Hepatocyte (in vitro differentiated cells): ENCODE results near the gene EPN1. TPM values are rescaled to one million over a fixed set of nuclear protein-coding genes. Genes with fewer than 3 reads are reported as not detected.
A peak's percentile ranks its signal among the peaks of the same experiment; 100 is the strongest.

Experiments used
- DNase-seq: peaks from one replicate; pipeline ENCODE4 v3.0.0-alpha.2; 2016; ENCODE audit warnings: low spot score
- H2AFZ ChIP-seq: fragments of 200-600 bp; sonication (generic); 2 replicates; pipeline ENCODE4 v1.6.0; 2016; ENCODE audit warnings: antibody characterized with exemption, mild to moderate bottlenecking
- H3K27ac ChIP-seq: fragments of 200-600 bp; sonication (generic); 2 replicates; pipeline ENCODE4 v1.5.1; 2016; ENCODE audit warnings: mild to moderate bottlenecking
- H3K27me3 ChIP-seq: fragments of 200-600 bp; sonication (generic); 2 replicates; pipeline ENCODE4 v1.6.1; 2016
- H3K36me3 ChIP-seq: fragments of 200-600 bp; sonication (generic); replicated peaks from 2 replicates; pipeline ENCODE4 v1.5.1; 2016; ENCODE audit warnings: low read depth; ENCODE audit not compliant: insufficient read depth
- H3K4me1 ChIP-seq: fragments of 200-600 bp; sonication (generic); 2 replicates; pipeline ENCODE4 v1.5.1; 2016; ENCODE audit warnings: mild to moderate bottlenecking, moderate library complexity; ENCODE audit not compliant: insufficient read depth
- H3K4me2 ChIP-seq: fragments of 200-600 bp; sonication (generic); 2 replicates; pipeline ENCODE4 v1.6.0; 2016
- H3K4me3 ChIP-seq: fragments of 200-600 bp; sonication (generic); 2 replicates; pipeline ENCODE4 v1.5.1; 2016; ENCODE audit warnings: mild to moderate bottlenecking
- H3K79me2 ChIP-seq: fragments of 200-600 bp; sonication (generic); 2 replicates; pipeline ENCODE4 v1.6.0; 2017; ENCODE audit warnings: mild to moderate bottlenecking
- H3K9me2 ChIP-seq: fragments of 200-600 bp; sonication (generic); replicated peaks from 2 replicates; pipeline ENCODE4 v1.6.0; 2017; ENCODE audit warnings: mild to moderate bottlenecking; ENCODE audit not compliant: insufficient read depth
- H3K9me3 ChIP-seq: fragments of 200-600 bp; sonication (generic); 2 replicates; pipeline ENCODE4 v1.5.1; 2016; ENCODE audit warnings: low read depth, mild to moderate bottlenecking
- H4K20me1 ChIP-seq: fragments of 200-600 bp; sonication (generic); 2 replicates; pipeline ENCODE4 v1.6.0; 2016; ENCODE audit warnings: mild to moderate bottlenecking; ENCODE audit not compliant: insufficient read depth, poor library complexity, severe bottlenecking
- CTCF ChIP-seq: fragments of 200-600 bp; sonication (generic); IDR thresholded peaks from 2 replicates; pipeline ENCODE4 v1.5.1; 2016; ENCODE audit warnings: antibody characterized with exemption, mild to moderate bottlenecking; ENCODE audit not compliant: poor library complexity
- EZH2 ChIP-seq: fragments of 200-600 bp; sonication (generic); IDR thresholded peaks from 2 replicates; pipeline ENCODE4 v1.6.1; 2016; ENCODE audit warnings: antibody characterized with exemption, mild to moderate bottlenecking, borderline replicate concordance
- EZH2phosphoT487 ChIP-seq: fragments of 200-600 bp; sonication (generic); IDR thresholded peaks from one replicate; pipeline ENCODE4 v1.6.1; 2018; ENCODE audit warnings: antibody characterized with exemption, mild to moderate bottlenecking, low read depth, moderate library complexity; ENCODE audit not compliant: unreplicated experiment, severe bottlenecking
- WGBS: methylation state at CpG from one replicate; pipeline ENCODE4 v1.1.6; 2016; ENCODE audit warnings: low lambda C conversion rate; ENCODE audit errors: missing lambda C conversion rate; 5-methylcytosine and 5-hydroxymethylcytosine counted together
- polyA plus RNA-seq: library from polyadenylated mRNA; unstranded; fragments of >200 nt; fragmentation: Nextera tagmentation; extraction: Ambion mirVana; gene quantifications from 2 replicates; pipeline ENCODE4 v1.2.1, GENCODE V29; 2016
- total RNA-seq: library from RNA; depleted of rRNA; stranded (reverse); fragments of >200 nt; gene quantifications from 2 replicates; pipeline ENCODE4 v1.2.3, GENCODE V29; 2014

The EPN1 gene
- total and polyA plus RNA-seq, 2 experiments from 2014 or later, result 74.8 to 165 TPM

- Histone ChIP-seq H3K79me2 (peaks cover 76% of the 10 kb centered on the region), H3K9me3 (no peaks in the 10 kb centered on the region), H3K4me2 (peak overlapping the region; percentile 92), H3K36me3 (no peaks in the 10 kb centered on the region), H2AFZ (peak overlapping the region; percentile 73), H3K4me3 (peak overlapping the region; percentile 99), H4K20me1 (no peaks in the 10 kb centered on the region), H3K4me1 (peaks cover 13% of the 10 kb centered on the region), H3K9me2 (no peaks in the 10 kb centered on the region), H3K27me3 (no peaks in the 10 kb centered on the region), H3K27ac (peak overlapping the region; percentile 98)
- TF ChIP-seq EZH2phosphoT487 (no peak), CTCF (no peak), EZH2 (no peak)
- no peak for DNase-seq
- WGBS, result 0% methylated on average over 9 of the region's 25 CpGs
Observed at GRCh38 chr19:55641426-55642152, 33.4 kb upstream of the EPN1 start.

DNA sequence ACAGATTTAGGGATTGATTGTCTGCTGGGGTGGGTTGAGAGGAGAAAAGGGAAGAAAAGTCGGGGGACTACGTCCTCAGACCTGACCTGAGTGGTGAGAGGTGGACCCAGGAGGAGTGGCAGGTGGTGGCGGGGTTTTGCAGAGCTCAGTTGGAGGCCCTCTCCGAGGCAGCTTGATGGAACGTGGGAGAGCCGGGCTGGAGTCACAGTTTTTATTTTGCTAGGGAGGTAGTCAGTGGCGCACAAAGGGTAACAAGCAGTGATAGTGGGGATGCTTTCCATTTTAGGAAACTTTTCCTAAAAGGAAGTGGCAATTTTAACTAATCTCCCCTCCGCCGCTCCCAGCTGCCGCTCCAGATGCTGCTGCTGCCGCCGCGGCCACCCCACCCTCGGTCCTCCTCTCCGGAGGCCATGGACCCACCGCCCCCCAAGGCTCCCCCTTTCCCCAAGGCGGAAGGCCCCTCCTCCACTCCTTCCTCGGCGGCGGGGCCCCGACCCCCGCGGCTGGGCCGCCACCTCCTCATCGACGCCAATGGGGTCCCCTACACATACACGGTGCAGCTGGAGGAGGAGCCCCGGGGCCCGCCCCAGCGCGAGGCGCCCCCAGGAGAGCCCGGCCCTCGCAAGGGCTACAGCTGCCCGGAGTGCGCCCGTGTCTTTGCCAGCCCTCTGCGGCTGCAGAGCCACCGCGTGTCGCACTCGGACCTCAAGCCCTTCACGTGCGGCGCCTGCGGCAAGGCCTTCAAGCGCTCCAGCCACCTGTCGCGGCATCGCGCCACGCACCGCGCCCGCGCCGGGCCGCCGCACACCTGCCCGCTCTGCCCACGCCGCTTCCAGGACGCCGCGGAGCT lies 32.6 kb upstream of the EPN1 start:
- Histone ChIP-seq H3K36me3 (no peaks in the 10 kb centered on the region), H3K4me3 (peak overlapping the region; percentile 99), H3K79me2 (peaks cover 76% of the 10 kb centered on the region), H3K27me3 (no peaks in the 10 kb centered on the region), H4K20me1 (no peaks in the 10 kb centered on the region), H3K9me3 (no peaks in the 10 kb centered on the region), H3K27ac (peak overlapping the region; percentile 98), H3K4me2 (peak overlapping the region; percentile 92), H3K4me1 (peaks cover 21% of the 10 kb centered on the region), H3K9me2 (no peaks in the 10 kb centered on the region), H2AFZ (no peak overlapping the region)
- 3% methylated on average over 43 of the region's 65 CpGs for WGBS
- no peak for DNase-seq
- TF ChIP-seq EZH2, result no peak
- no peak for TF ChIP-seq EZH2phosphoT487
- no peak for TF ChIP-seq CTCF

DNA sequence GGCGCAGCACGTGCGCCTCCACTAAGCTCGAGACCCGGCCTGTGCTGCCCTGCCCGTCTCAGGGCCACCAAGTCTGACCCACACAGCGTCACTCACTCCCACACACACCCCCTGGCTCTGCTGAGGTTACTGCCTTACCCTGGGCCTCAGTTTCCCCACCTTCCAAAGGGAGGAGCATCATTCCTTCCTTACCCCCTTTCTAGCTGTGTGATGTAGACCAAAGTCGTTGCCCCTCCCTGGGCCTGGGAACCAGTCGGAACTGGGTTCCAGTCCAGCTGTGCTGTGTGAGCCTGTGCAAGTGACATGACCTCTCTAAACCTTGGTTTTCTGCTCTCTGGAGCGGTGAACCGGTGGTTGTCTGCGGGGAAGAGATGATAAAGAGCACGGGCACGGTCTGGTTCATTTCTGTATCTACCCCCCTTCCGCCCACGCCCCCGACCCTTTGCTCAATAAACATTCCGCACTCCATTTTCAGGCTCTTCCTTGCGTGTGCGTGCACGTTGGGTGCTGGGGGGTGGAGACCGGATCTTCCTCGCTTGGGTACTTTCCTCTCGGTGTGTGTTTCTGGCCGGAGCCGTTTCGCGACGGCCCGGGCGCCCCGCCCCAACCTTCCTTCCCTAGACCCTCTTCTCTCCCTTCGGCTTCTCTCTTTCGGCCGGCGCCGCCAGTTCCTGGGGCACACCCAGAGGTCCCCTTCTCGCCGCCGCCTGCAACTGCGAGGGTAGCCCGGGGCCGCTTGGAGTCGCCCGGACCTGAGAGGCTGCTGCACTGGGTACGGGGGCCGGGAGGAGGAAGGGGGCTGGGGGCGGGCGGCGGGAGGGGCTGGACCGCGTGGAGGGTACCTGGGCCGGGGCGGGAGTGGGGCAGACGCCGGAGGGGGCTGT lies 31.8 kb upstream of the EPN1 start, which contains the start of gene ZNF581:
Gene ZNF581 (plus strand): TSS at position 647 of the 884 bp plus-strand sequence. CDS start 923 bp downstream, outside the sequence.
- Histone ChIP-seq H2AFZ (peak within 1 kb of the TSS; percentile 69), H3K36me3 (no peaks in the 10 kb centered on the region), H3K4me3 (peak within 1 kb of the TSS; percentile 99), H3K9me3 (no peaks in the 10 kb centered on the region), H4K20me1 (no peaks in the 10 kb centered on the region), H3K79me2 (peaks cover 74% of the 10 kb centered on the region), H3K27ac (peak within 1 kb of the TSS; percentile 98), H3K27me3 (no peaks in the 10 kb centered on the region), H3K9me2 (no peaks in the 10 kb centered on the region), H3K4me1 (peaks cover 23% of the 10 kb centered on the region), H3K4me2 (peak within 1 kb of the TSS; percentile 92)
- WGBS, result 2% methylated on average over 53 of the region's 56 CpGs
- DNase-seq, result peak; percentile 83
- TF ChIP-seq CTCF, result no peak
